ENCODE results near the gene IQGAP2.

DNA sequence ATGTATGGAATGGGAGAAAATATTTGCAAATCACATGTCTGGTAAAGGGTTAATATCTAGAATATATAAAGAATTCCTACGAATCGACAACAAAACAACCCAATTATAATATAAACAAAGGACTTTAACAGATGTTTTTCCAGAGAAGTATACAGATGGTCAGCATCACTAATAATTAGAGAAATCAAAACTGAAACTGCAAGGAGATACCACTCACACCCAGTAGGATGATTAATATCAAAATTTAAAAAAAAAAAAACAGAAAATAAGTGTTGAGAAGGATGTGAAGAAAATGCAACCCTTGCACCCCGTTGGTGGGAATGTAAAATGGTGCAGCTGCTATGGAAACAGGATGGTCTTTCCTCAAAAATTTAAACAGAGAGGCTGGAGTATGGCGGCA lies 278.2 kb downstream of the IQGAP2 start:
- TF ChIP-seq, protein P1, sequence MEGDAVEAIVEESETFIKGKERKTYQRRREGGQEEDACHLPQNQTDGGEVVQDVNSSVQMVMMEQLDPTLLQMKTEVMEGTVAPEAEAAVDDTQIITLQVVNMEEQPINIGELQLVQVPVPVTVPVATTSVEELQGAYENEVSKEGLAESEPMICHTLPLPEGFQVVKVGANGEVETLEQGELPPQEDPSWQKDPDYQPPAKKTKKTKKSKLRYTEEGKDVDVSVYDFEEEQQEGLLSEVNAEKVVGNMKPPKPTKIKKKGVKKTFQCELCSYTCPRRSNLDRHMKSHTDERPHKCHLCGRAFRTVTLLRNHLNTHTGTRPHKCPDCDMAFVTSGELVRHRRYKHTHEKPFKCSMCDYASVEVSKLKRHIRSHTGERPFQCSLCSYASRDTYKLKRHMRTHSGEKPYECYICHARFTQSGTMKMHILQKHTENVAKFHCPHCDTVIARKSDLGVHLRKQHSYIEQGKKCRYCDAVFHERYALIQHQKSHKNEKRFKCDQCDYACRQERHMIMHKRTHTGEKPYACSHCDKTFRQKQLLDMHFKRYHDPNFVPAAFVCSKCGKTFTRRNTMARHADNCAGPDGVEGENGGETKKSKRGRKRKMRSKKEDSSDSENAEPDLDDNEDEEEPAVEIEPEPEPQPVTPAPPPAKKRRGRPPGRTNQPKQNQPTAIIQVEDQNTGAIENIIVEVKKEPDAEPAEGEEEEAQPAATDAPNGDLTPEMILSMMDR (IDR thresholded peaks at IDR 0.05; ENCODE audit: low read depth, low read length, poor library complexity, severe bottlenecking) = no peak
- TF ChIP-seq EZH2phosphoT487 (IDR thresholded peaks at IDR 0.05; ENCODE audit: borderline replicate concordance, low read length) = no peak

Data from DOHH2 (cell line).